GM23338 (cell line): ENCODE data around the gene CARD9. TPM values are rescaled to one million over a fixed set of nuclear protein-coding genes. Genes with fewer than 3 reads are reported as not detected.

Experiments used
- ATAC-seq: fragments of 200-7000 bp; cut with Tn5 transposase; 3 replicates; pipeline ENCODE4 v1.9.1; 2020
- DNase-seq: peaks from one replicate; pipeline ENCODE4 v3.0.0-alpha.2; 2015; ENCODE audit warnings: low spot score
- H2AFZ ChIP-seq: fragments of 200-600 bp; sonication (generic); 2 replicates; pipeline ENCODE4 v1.8.0; 2016; ENCODE audit warnings: antibody characterized with exemption, mild to moderate bottlenecking, moderate library complexity
- H3F3A ChIP-seq: fragments of 200-600 bp; sonication (generic); replicated peaks from 2 replicates; pipeline ENCODE4 v1.8.0; 2017; ENCODE audit warnings: antibody characterized with exemption, mixed run types, low read depth
- H3K27ac ChIP-seq: fragments of 200-600 bp; sonication (generic); 2 replicates; pipeline ENCODE4 v1.6.1; 2016; ENCODE audit warnings: low read depth
- H3K27me3 ChIP-seq: fragments of 200-600 bp; sonication (generic); 2 replicates; pipeline ENCODE4 v1.8.0; 2016; ENCODE audit warnings: mild to moderate bottlenecking, mixed run types, moderate library complexity; ENCODE audit not compliant: insufficient read depth
- H3K36me3 ChIP-seq: fragments of 200-600 bp; sonication (generic); 2 replicates; pipeline ENCODE4 v1.8.0; 2016; ENCODE audit warnings: mild to moderate bottlenecking; ENCODE audit not compliant: insufficient read depth
- H3K4me1 ChIP-seq: fragments of 200-600 bp; sonication (generic); 2 replicates; pipeline ENCODE4 v1.8.0; 2016; ENCODE audit warnings: mild to moderate bottlenecking, moderate library complexity; ENCODE audit not compliant: insufficient read depth
- H3K4me2 ChIP-seq: fragments of 200-600 bp; sonication (generic); 2 replicates; pipeline ENCODE4 v1.7.1; 2017; ENCODE audit warnings: mixed run types
- H3K4me3 ChIP-seq: fragments of 200-600 bp; sonication (generic); 2 replicates; pipeline ENCODE4 v1.6.1; 2016; ENCODE audit warnings: mixed run types
- H3K79me2 ChIP-seq: fragments of 200-600 bp; sonication (generic); replicated peaks from 2 replicates; pipeline ENCODE4 v1.8.0; 2017; ENCODE audit warnings: mild to moderate bottlenecking; ENCODE audit not compliant: insufficient read depth
- H3K9me2 ChIP-seq: fragments of 200-600 bp; sonication (generic); 2 replicates; pipeline ENCODE4 v1.8.0; 2017; ENCODE audit not compliant: insufficient read depth
- H4K20me1 ChIP-seq: fragments of 200-600 bp; sonication (generic); replicated peaks from 2 replicates; pipeline ENCODE4 v1.8.0; 2017; ENCODE audit warnings: mild to moderate bottlenecking; ENCODE audit not compliant: insufficient read depth
- H3K27ac Mint-ChIP-seq: 2 replicates; pipeline ENCODE4 v1.8.0; 2020; ENCODE audit warnings: inconsistent platforms, mild to moderate bottlenecking, moderate library complexity, mixed read lengths
- H3K27me3 Mint-ChIP-seq: 3 replicates; pipeline ENCODE4 v1.8.0; 2022; ENCODE audit warnings: low read depth, mild to moderate bottlenecking, moderate library complexity, mixed read lengths, inconsistent platforms; ENCODE audit not compliant: insufficient read depth, poor library complexity
- H3K36me3 Mint-ChIP-seq: 3 replicates; pipeline ENCODE4 v1.8.0; 2021; ENCODE audit warnings: low read depth, mild to moderate bottlenecking, inconsistent platforms, moderate library complexity, mixed read lengths
- H3K4me1 Mint-ChIP-seq: 3 replicates; pipeline ENCODE4 v1.8.0; 2020; ENCODE audit warnings: mild to moderate bottlenecking, inconsistent platforms, mixed read lengths
- H3K4me3 Mint-ChIP-seq: 3 replicates; pipeline ENCODE4 v1.8.0; 2021; ENCODE audit warnings: moderate library complexity, mild to moderate bottlenecking, inconsistent platforms, mixed read lengths
- H3K9me3 Mint-ChIP-seq: 3 replicates; pipeline ENCODE4 v1.8.0; 2020; ENCODE audit warnings: moderate library complexity, mild to moderate bottlenecking, inconsistent platforms, mixed read lengths
- CREB1 ChIP-seq: fragments of 250-450 bp; sonication (Bioruptor Pico); IDR thresholded peaks from 2 replicates; pipeline ENCODE4 v1.5.0; 2020; ENCODE audit warnings: low read depth, mild to moderate bottlenecking, moderate library complexity
- EZH2 ChIP-seq: fragments of 200-600 bp; sonication (generic); IDR thresholded peaks from one replicate; pipeline ENCODE4 v1.8.0; 2017; ENCODE audit warnings: antibody characterized with exemption, mild to moderate bottlenecking, low read depth; ENCODE audit not compliant: unreplicated experiment
- EZH2phosphoT487 ChIP-seq: fragments of 200-600 bp; sonication (generic); IDR thresholded peaks from one replicate; pipeline ENCODE4 v1.8.1; 2018; ENCODE audit warnings: antibody characterized with exemption; ENCODE audit not compliant: unreplicated experiment
- NANOG ChIP-seq: IDR thresholded peaks from 2 replicates; pipeline ENCODE4 v1.6.1; 2016; ENCODE audit warnings: antibody characterized with exemption, borderline replicate concordance
- POLR2AphosphoS5 ChIP-seq: IDR thresholded peaks from 2 replicates; pipeline ENCODE4 v1.6.1; 2016; ENCODE audit warnings: antibody characterized with exemption, low read depth
- STAT1 ChIP-seq: IDR thresholded peaks from one replicate; pipeline ENCODE4 v1.6.1; 2016; ENCODE audit warnings: antibody characterized with exemption; ENCODE audit not compliant: unreplicated experiment
- ZNF114 ChIP-seq: fragments of 250-450 bp; sonication (Bioruptor Pico); IDR thresholded peaks from 2 replicates; pipeline ENCODE4 v1.5.0; 2020; ENCODE audit warnings: mild to moderate bottlenecking, moderate library complexity
- ZNF331 ChIP-seq: fragments of 250-450 bp; sonication (Bioruptor Pico); IDR thresholded peaks from 2 replicates; pipeline ENCODE4 v1.5.0; 2020; ENCODE audit warnings: low read depth, mild to moderate bottlenecking, moderate library complexity
- ZNF462 ChIP-seq: fragments of 250-450 bp; sonication (Bioruptor Pico); IDR thresholded peaks from 2 replicates; pipeline ENCODE4 v1.5.0; 2020; ENCODE audit warnings: mild to moderate bottlenecking, moderate library complexity
- polyA plus RNA-seq: library from polyadenylated mRNA; unstranded; fragments of >200 nt; fragmentation: Nextera tagmentation; extraction: Ambion mirVana; gene quantifications from 2 replicates; pipeline ENCODE4 v1.2.1, GENCODE V29; 2016
- total RNA-seq: library from RNA; depleted of rRNA; stranded (reverse); fragments of >200 nt; shearing (Covaris generic); gene quantifications from 2 replicates; pipeline ENCODE4 v1.2.3, GENCODE V29; 2014
- TF ChIP-seq, protein P1 (sequence below): IDR thresholded peaks from one replicate; pipeline ENCODE4 v1.6.1; 2018; ENCODE audit warnings: antibody characterized with exemption; ENCODE audit not compliant: unreplicated experiment

Gene CARD9
- total and polyA plus RNA-seq, 2 experiments from 2014 or later, result 0.49 to 0.63 TPM

DNA sequence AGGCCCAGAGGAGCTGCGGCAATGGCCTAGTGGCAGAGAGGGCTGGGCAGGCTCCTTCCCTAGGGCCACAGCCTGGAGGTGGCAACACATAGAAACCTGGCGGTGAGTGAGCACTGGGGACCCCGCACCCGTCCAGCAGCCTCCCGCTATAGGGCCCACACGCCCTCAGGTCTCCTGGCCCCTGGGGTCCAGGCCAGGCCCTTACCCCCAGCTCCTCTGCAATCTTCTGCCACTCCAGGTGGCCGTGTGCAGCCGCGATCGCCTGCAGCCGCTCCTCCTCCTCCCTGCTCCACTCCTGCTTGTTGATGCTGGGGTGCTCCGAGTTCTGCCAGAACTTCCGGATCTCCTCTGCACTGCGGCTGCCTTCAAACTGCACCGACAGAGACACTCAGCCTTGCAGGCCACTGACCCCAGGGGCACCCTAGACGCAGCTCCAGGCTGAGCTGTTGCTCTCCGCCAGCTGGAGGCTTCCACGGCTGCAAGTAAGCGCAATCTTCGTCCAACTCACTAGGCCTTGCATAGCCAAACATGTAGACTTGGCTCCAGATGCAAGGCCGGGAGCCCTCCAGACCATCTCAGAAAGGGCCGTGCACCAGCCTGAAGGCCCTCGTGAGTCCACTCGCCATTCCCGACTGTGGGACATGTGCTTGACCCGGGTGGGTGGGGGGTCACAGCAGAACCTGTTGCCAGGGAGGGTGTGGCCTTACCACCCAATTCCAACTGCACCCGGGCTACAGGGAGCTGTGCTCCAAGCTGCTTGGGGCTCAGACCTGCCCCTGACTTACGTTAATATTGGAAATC is 18.5 kb upstream of the CARD9 start:
- TF ChIP-seq, protein P1, sequence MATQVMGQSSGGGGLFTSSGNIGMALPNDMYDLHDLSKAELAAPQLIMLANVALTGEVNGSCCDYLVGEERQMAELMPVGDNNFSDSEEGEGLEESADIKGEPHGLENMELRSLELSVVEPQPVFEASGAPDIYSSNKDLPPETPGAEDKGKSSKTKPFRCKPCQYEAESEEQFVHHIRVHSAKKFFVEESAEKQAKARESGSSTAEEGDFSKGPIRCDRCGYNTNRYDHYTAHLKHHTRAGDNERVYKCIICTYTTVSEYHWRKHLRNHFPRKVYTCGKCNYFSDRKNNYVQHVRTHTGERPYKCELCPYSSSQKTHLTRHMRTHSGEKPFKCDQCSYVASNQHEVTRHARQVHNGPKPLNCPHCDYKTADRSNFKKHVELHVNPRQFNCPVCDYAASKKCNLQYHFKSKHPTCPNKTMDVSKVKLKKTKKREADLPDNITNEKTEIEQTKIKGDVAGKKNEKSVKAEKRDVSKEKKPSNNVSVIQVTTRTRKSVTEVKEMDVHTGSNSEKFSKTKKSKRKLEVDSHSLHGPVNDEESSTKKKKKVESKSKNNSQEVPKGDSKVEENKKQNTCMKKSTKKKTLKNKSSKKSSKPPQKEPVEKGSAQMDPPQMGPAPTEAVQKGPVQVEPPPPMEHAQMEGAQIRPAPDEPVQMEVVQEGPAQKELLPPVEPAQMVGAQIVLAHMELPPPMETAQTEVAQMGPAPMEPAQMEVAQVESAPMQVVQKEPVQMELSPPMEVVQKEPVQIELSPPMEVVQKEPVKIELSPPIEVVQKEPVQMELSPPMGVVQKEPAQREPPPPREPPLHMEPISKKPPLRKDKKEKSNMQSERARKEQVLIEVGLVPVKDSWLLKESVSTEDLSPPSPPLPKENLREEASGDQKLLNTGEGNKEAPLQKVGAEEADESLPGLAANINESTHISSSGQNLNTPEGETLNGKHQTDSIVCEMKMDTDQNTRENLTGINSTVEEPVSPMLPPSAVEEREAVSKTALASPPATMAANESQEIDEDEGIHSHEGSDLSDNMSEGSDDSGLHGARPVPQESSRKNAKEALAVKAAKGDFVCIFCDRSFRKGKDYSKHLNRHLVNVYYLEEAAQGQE, result no peak
- TF ChIP-seq ZNF331 (CRISPR knock-in tag) (no peak), NANOG (no peak), ZNF114 (CRISPR knock-in tag) (no peak), ZNF462 (CRISPR knock-in tag) (no peak), EZH2 (no peak), STAT1 (no peak), CREB1 (CRISPR knock-in tag) (no peak), POLR2AphosphoS5 (no peak), EZH2phosphoT487 (no peak)
- H3K36me3 Mint-ChIP-seq, result peaks cover 74% of the 10 kb centered on the region
- Histone ChIP-seq H3K27me3 (no peaks in the 10 kb centered on the region), H3K36me3 (peaks cover 25% of the 10 kb centered on the region), H3K4me1 (no peaks in the 10 kb centered on the region), H3K4me2 (no peak overlapping the region), H4K20me1 (peaks cover 16% of the 10 kb centered on the region), H3K27ac (no peak overlapping the region), H3K79me2 (peaks cover 10% of the 10 kb centered on the region; the same call in 1 of the 2 replicates), H2AFZ (no peak overlapping the region), H3F3A (0 out of 2 replicates have a peak, but pooled peaks cover 4% of the 10 kb centered on the region), H3K4me3 (no peak overlapping the region), H3K9me2 (no peaks in the 10 kb centered on the region)
- no peaks in the 10 kb centered on the region for H3K9me3 Mint-ChIP-seq
- no peak overlapping the region; the same call in 1 of the 2 replicates for H3K27ac Mint-ChIP-seq
- DNase-seq, result no peak
- H3K27me3 Mint-ChIP-seq, result peaks cover 1% of the 10 kb centered on the region
- no peak overlapping the region for H3K4me3 Mint-ChIP-seq
- H3K4me1 Mint-ChIP-seq, result no peaks in the 10 kb centered on the region
- no peak for ATAC-seq
